ENCODE results near the gene TMED9.

- no peak for TF ChIP-seq GATA2 (IDR thresholded peaks at IDR 0.05; ENCODE audit: low read depth, low read length)
- no peak for TF ChIP-seq GATA3 (IDR thresholded peaks at IDR 0.05; ENCODE audit: low read depth, low read length)
Measured at GRCh38 chr5:177602458-177602830, 10.4 kb downstream of the TMED9 start.
